IMR-90 (cell line): ENCODE measurements around the gene TRIM66. TPM values are rescaled to one million over a fixed set of nuclear protein-coding genes. Genes with fewer than 3 reads are reported as not detected.

ENCODE experiments used
- ATAC-seq: fragments of 200-7000 bp; cut with Tn5 transposase; 2 replicates; pipeline ENCODE4 v1.9.1; 2020; ENCODE audit warnings: low read depth, mild to moderate bottlenecking, moderate library complexity
- BruUV-seq: library from RNA; stranded (reverse); fragments of 400-500 nt; replicated peaks from 2 replicates; lab custom pipeline; 2021; lab: Mats Ljungman, UMichigan
- CTCF ChIA-PET: fragments of 300-600 bp; formaldehyde crosslinking; extraction: SDS; loops from one replicate; lab custom pipeline; 2021; ENCODE audit warnings: antibody characterized with exemption; lab: Yijun Ruan, JAX
- POLR2A ChIA-PET: fragments of 300-600 bp; sonication (Branson Sonifier 250); formaldehyde crosslinking; loops from one replicate; lab custom pipeline; 2022; ENCODE audit warnings: antibody characterized with exemption; ENCODE audit not compliant: unreplicated experiment; lab: Charles Lee
- DNase-seq: peaks from one replicate; pipeline ENCODE4 v3.0.0; 2013
- H2AFZ ChIP-seq: replicated peaks from 2 replicates; pipeline ENCODE3; 2013; ENCODE audit warnings: low read length, mild to moderate bottlenecking; ENCODE audit not compliant: poor library complexity
- H2AK5ac ChIP-seq: 2 replicates; pipeline ENCODE4 v1.6.1; 2013; ENCODE audit warnings: low read depth, low read length, inconsistent platforms
- H2AK9ac ChIP-seq: replicated peaks from 2 replicates; pipeline ENCODE3; 2013; ENCODE audit warnings: mild to moderate bottlenecking, low read depth, low read length, moderate library complexity; ENCODE audit not compliant: poor library complexity
- H2BK120ac ChIP-seq: 2 replicates; pipeline ENCODE4 v1.6.1; 2013; ENCODE audit warnings: low read depth, low read length, inconsistent platforms
- H2BK15ac ChIP-seq: 3 replicates; pipeline ENCODE4 v1.6.1; 2013; ENCODE audit warnings: low read depth, low read length, inconsistent platforms
- H2BK20ac ChIP-seq: 2 replicates; pipeline ENCODE4 v1.6.1; 2013; ENCODE audit warnings: low read depth, mild to moderate bottlenecking, inconsistent platforms, low read length, moderate library complexity
- H2BK5ac ChIP-seq: 2 replicates; pipeline ENCODE4 v1.6.1; 2013; ENCODE audit warnings: mild to moderate bottlenecking, low read depth, low read length, inconsistent platforms; ENCODE audit not compliant: poor library complexity, severe bottlenecking
- H3K14ac ChIP-seq: replicated peaks from 2 replicates; pipeline ENCODE4 v1.6.1; 2013; ENCODE audit warnings: low read depth, low read length, inconsistent platforms
- H3K18ac ChIP-seq: 2 replicates; pipeline ENCODE4 v1.6.1; 2013; ENCODE audit warnings: low read depth, low read length, control low read depth
- H3K23ac ChIP-seq: 2 replicates; pipeline ENCODE4 v1.6.1; 2013; ENCODE audit warnings: low read depth, low read length, inconsistent platforms
- H3K27ac ChIP-seq: 2 replicates; pipeline ENCODE4 v1.5.1; 2013; ENCODE audit warnings: mild to moderate bottlenecking, control low read depth, low read length; ENCODE audit not compliant: insufficient read depth
- H3K27me3 ChIP-seq: 2 replicates; pipeline ENCODE4 v1.6.1; 2013; ENCODE audit warnings: low read length; ENCODE audit not compliant: control insufficient read depth, insufficient read depth
- H3K36me3 ChIP-seq: 2 replicates; pipeline ENCODE4 v1.6.1; 2013; ENCODE audit warnings: low read length, mixed read lengths; ENCODE audit not compliant: control insufficient read depth, insufficient read depth
- H3K4ac ChIP-seq: 2 replicates; pipeline ENCODE4 v1.6.1; 2013; ENCODE audit warnings: low read depth, low read length, inconsistent platforms
- H3K4me1 ChIP-seq: 2 replicates; pipeline ENCODE4 v1.6.1; 2013; ENCODE audit warnings: low read length, mixed read lengths; ENCODE audit not compliant: control insufficient read depth, insufficient read depth
- H3K4me2 ChIP-seq: 2 replicates; pipeline ENCODE4 v1.6.1; 2013; ENCODE audit warnings: low read depth, mild to moderate bottlenecking, control low read depth, low read length, moderate library complexity
- H3K4me3 ChIP-seq: 2 replicates; pipeline ENCODE4 v1.5.1; 2013; ENCODE audit warnings: low read depth, mild to moderate bottlenecking, control low read depth, low read length, moderate library complexity; ENCODE audit not compliant: insufficient read depth
- H3K56ac ChIP-seq: 2 replicates; pipeline ENCODE4 v1.6.1; 2013; ENCODE audit warnings: low read length, inconsistent platforms; ENCODE audit not compliant: insufficient read depth; ENCODE audit errors: extremely low read depth
- H3K79me1 ChIP-seq, 2 experiments: 2 replicates each; pipeline ENCODE4 v1.6.1; 2013; ENCODE audit warnings: low read length in 2 of 2, inconsistent platforms in 1 of 2, low read depth in 1 of 2
- H3K9ac ChIP-seq: 2 replicates; pipeline ENCODE4 v1.6.1; 2013; ENCODE audit warnings: low read depth, low read length, control low read depth
- H3K9me1 ChIP-seq: 2 replicates; pipeline ENCODE4 v1.6.1; 2013; ENCODE audit warnings: low read length, inconsistent platforms; ENCODE audit not compliant: insufficient read depth
- H3K9me3 ChIP-seq: 2 replicates; pipeline ENCODE4 v1.6.1; 2013; ENCODE audit warnings: low read length; ENCODE audit not compliant: control insufficient read depth, insufficient read depth
- H4K20me1 ChIP-seq: 2 replicates; pipeline ENCODE4 v1.6.1; 2013; ENCODE audit warnings: low read length, inconsistent platforms; ENCODE audit not compliant: insufficient read depth
- H4K5ac ChIP-seq: 2 replicates; pipeline ENCODE4 v1.6.1; 2013; ENCODE audit warnings: mild to moderate bottlenecking, low read depth, low read length, control low read depth
- H4K8ac ChIP-seq, 2 experiments: 2 replicates each; pipeline ENCODE4 v1.6.1; 2013; ENCODE audit warnings: low read depth in 2 of 2, low read length in 2 of 2, control low read depth in 1 of 2, inconsistent platforms in 1 of 2
- H4K91ac ChIP-seq: 2 replicates; pipeline ENCODE4 v1.6.1; 2013; ENCODE audit warnings: low read depth, low read length, inconsistent platforms; ENCODE audit not compliant: insufficient read depth
- BHLHE40 ChIP-seq: fragments of 150-350 bp; IDR thresholded peaks from 2 replicates; pipeline ENCODE4 v1.6.1; 2016; ENCODE audit warnings: mild to moderate bottlenecking, low read depth, low read length
- CHD1 ChIP-seq: IDR thresholded peaks from 2 replicates; pipeline ENCODE4 v1.6.1; 2012; ENCODE audit warnings: low read depth, low read length, improper control_type of control experiment
- MAFK ChIP-seq: IDR thresholded peaks from 2 replicates; pipeline ENCODE4 v1.6.1; 2012; ENCODE audit warnings: low read depth, low read length, improper control_type of control experiment
- MAZ ChIP-seq: IDR thresholded peaks from 2 replicates; pipeline ENCODE4 v1.6.1; 2012; ENCODE audit warnings: low read depth, mild to moderate bottlenecking, low read length, improper control_type of control experiment, moderate library complexity, borderline replicate concordance
- NFE2L2 ChIP-seq: fragments of 150-350 bp; IDR thresholded peaks from 2 replicates; pipeline ENCODE4 v1.6.1; 2016; ENCODE audit warnings: low read depth, mild to moderate bottlenecking, low read length
- POLR2A ChIP-seq: IDR thresholded peaks from 2 replicates; pipeline ENCODE4 v1.6.1; 2012; ENCODE audit warnings: mild to moderate bottlenecking, low read depth, low read length
- RAD21 ChIP-seq: IDR thresholded peaks from 2 replicates; pipeline ENCODE4 v1.6.1; 2012; ENCODE audit warnings: low read length, improper control_type of control experiment
- RFX5 ChIP-seq: IDR thresholded peaks from 2 replicates; pipeline ENCODE4 v1.8.0; 2012; ENCODE audit warnings: low read depth, mild to moderate bottlenecking, low read length, moderate library complexity
- SMC3 ChIP-seq: fragments of 150-350 bp; IDR thresholded peaks from 2 replicates; pipeline ENCODE4 v1.6.1; 2016; ENCODE audit warnings: low read depth, mild to moderate bottlenecking, antibody characterized with exemption, low read length, moderate library complexity
- WGBS, 2 experiments: methylation state at CpG; one replicate each; pipeline versions ENCODE4 v1.1.5 to v1.1.7; 2013; ENCODE audit warnings: missing lambda C conversion rate in 2 of 2; ENCODE audit not compliant: insufficient read length in 1 of 2; ENCODE audit errors: extremely low coverage in 2 of 2; 5-methylcytosine and 5-hydroxymethylcytosine counted together
- dilution Hi-C: fragments of 300-500 bp; cut with HindIII; formaldehyde crosslinking; loops from one replicate; pipeline ENCODE4 v1.14.3; 2018; ENCODE audit warnings: low sequenced_read_pairs; ENCODE audit not compliant: unreplicated experiment
- in situ Hi-C: fragments of 300-500 bp; cut with MboI; formaldehyde crosslinking; loops from 3 replicates; pipeline ENCODE4 v1.14.3; 2019; ENCODE audit warnings: low sequenced_read_pairs, inconsistent platforms, mixed read lengths
- intact Hi-C: fragments of 100-400 bp; cut with micrococcal nuclease; formaldehyde crosslinking; loops from 2 replicates; pipeline ENCODE4 v1.10.0; 2022
- polyA plus RNA-seq, 3 experiments: library from polyadenylated mRNA; depleted of rRNA; stranded (reverse); fragments of >200 nt; gene quantifications; 2 replicates each; pipeline ENCODE4 v1.2.3, GENCODE V29; 2012; ENCODE audit warnings: low replicate concordance in 1 of 3
- total RNA-seq: library from RNA; depleted of rRNA; stranded (reverse); fragments of >200 nt; gene quantifications from 2 replicates; pipeline ENCODE4 v1.2.3, GENCODE V29; 2012
- TF ChIP-seq, protein P1 (sequence below): fragments of 150-350 bp; IDR thresholded peaks from 2 replicates; pipeline ENCODE4 v1.6.1; 2016; ENCODE audit warnings: low read depth, mild to moderate bottlenecking, low read length, moderate library complexity, borderline replicate concordance
- TF ChIP-seq, protein P2 (sequence below): fragments of 150-350 bp; IDR thresholded peaks from 2 replicates; pipeline ENCODE4 v1.6.1; 2017; ENCODE audit warnings: mild to moderate bottlenecking, antibody characterized with exemption, low read length, low read depth
- TF ChIP-seq, protein P3 (sequence below): conservative IDR thresholded peaks from 2 replicates; pipeline ENCODE4 v1.5.1; 2012; ENCODE audit warnings: mild to moderate bottlenecking, low read depth, low read length, improper control_type of control experiment

The TRIM66 gene
- total and polyA plus RNA-seq, 2 of the 4 experiments (the other 2 are of a cell fraction), result 4.4 to 5.0 TPM

DNA sequence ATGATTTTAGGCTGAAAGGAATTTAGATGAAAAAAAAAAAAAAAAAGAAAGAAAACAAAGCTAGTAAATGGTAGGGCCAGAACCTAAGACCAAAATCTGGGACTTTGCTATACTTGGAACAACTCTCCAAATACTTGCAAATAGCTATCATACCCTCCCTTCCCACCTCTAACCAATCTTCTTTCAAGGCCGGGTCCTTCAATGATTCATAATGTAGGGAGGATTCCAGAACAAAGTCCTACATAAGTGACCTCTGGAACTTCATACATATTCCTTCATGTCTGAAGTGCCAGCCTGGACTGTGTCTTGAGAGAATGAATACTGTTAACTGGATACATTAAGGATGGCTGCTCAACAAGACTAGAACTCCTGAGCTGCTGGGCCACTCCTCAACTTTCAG is 98.4 kb downstream of the TRIM66 start:
- no peak overlapping the region for H3K14ac ChIP-seq
- peaks cover 2% of the 10 kb centered on the region; the same call in 1 of the 2 replicates for H3K4me1 ChIP-seq
- H3K9me1 ChIP-seq, result no peaks in the 10 kb centered on the region
- POLR2A ChIA-PET, result no interaction called here
- no peaks in the 10 kb centered on the region; a peak in 1 of 4 replicates for H3K79me1 ChIP-seq
- H4K91ac ChIP-seq, result no peak overlapping the region
- no peak overlapping the region for H2AK9ac ChIP-seq
- H2BK120ac ChIP-seq, result no peak overlapping the region
- no peaks in the 10 kb centered on the region for H3K36me3 ChIP-seq
- TF ChIP-seq RFX5 (no peak), SMC3 (no peak), MAZ (no peak), CHD1 (no peak), NFE2L2 (no peak), BHLHE40 (no peak), RAD21 (no peak), MAFK (no peak), POLR2A (no peak)
- TF ChIP-seq, protein P1, sequence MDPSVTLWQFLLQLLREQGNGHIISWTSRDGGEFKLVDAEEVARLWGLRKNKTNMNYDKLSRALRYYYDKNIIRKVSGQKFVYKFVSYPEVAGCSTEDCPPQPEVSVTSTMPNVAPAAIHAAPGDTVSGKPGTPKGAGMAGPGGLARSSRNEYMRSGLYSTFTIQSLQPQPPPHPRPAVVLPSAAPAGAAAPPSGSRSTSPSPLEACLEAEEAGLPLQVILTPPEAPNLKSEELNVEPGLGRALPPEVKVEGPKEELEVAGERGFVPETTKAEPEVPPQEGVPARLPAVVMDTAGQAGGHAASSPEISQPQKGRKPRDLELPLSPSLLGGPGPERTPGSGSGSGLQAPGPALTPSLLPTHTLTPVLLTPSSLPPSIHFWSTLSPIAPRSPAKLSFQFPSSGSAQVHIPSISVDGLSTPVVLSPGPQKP, result no peak
- TF ChIP-seq, protein P2, sequence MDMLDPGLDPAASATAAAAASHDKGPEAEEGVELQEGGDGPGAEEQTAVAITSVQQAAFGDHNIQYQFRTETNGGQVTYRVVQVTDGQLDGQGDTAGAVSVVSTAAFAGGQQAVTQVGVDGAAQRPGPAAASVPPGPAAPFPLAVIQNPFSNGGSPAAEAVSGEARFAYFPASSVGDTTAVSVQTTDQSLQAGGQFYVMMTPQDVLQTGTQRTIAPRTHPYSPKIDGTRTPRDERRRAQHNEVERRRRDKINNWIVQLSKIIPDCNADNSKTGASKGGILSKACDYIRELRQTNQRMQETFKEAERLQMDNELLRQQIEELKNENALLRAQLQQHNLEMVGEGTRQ, result no peak
- TF ChIP-seq, protein P3, sequence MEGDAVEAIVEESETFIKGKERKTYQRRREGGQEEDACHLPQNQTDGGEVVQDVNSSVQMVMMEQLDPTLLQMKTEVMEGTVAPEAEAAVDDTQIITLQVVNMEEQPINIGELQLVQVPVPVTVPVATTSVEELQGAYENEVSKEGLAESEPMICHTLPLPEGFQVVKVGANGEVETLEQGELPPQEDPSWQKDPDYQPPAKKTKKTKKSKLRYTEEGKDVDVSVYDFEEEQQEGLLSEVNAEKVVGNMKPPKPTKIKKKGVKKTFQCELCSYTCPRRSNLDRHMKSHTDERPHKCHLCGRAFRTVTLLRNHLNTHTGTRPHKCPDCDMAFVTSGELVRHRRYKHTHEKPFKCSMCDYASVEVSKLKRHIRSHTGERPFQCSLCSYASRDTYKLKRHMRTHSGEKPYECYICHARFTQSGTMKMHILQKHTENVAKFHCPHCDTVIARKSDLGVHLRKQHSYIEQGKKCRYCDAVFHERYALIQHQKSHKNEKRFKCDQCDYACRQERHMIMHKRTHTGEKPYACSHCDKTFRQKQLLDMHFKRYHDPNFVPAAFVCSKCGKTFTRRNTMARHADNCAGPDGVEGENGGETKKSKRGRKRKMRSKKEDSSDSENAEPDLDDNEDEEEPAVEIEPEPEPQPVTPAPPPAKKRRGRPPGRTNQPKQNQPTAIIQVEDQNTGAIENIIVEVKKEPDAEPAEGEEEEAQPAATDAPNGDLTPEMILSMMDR, result no peak
- no peak overlapping the region for H3K27ac ChIP-seq
- H2BK15ac ChIP-seq, result no peak overlapping the region
- H3K23ac ChIP-seq, result no peak overlapping the region
- WGBS, 2 experiments, result no CpG with 5 or more reads among the region's 1 CpG
- no peak overlapping the region for H2BK20ac ChIP-seq
- H4K20me1 ChIP-seq, result no peaks in the 10 kb centered on the region
- peak; percentile 47 for DNase-seq
- H3K18ac ChIP-seq, result no peak overlapping the region
- no peak overlapping the region for H4K8ac ChIP-seq
- no peaks in the 10 kb centered on the region for H3K27me3 ChIP-seq
- dilution Hi-C loops (no loop called here), in situ Hi-C loops (no loop called here), intact Hi-C loops (no loop called here)
- CTCF ChIA-PET, result interaction anchor here (0.7 to 0.9 kb wide), 4 partner anchors 13 to 551 kb away, joined by 3 to 6 read pairs (median 4); no protein-coding TSS in a partner anchor
- H3K4me2 ChIP-seq, result no peak overlapping the region
- H3K9ac ChIP-seq, result no peak overlapping the region
- H2AK5ac ChIP-seq, result no peak overlapping the region
- H3K4me3 ChIP-seq, result no peak overlapping the region
- H2AFZ ChIP-seq, result no peak overlapping the region
- no TSS peak for BruUV-seq
- ATAC-seq, result peak; percentile 51
- no peaks in the 10 kb centered on the region; the same call in 1 of the 2 replicates for H3K9me3 ChIP-seq
- no peak overlapping the region for H2BK5ac ChIP-seq
- 0 out of 2 replicates have a peak overlapping the region, but pooled peaks have one; percentile 14 for H4K5ac ChIP-seq
- H3K56ac ChIP-seq, result no peak overlapping the region
- no peak overlapping the region for H3K4ac ChIP-seq
